ENCODE measurements around the gene KLB. TPM values are rescaled to one million over a fixed set of nuclear protein-coding genes. Genes with fewer than 3 reads are reported as not detected.

KLB gene
- total RNA-seq, 2 experiments from 2014 or later, result not detected

DNA sequence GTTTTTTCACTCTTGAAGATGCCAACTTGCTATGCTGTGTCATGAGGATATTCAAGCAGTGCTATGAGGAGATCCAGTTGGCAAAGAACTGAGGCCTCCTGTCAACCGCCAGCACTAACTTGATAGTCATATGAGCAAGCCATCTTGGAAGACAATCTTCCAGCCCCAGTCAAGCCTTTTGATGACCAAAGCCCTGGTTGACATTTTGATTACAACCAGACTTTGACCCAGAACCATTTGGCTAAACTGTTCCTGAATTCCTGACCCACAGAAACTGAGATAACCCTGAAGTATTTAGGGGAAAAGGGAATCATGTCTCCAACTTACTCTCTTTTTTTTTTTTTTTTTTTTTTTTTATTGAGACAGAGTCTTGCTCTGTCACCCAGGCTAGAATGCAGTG, 87.6 kb downstream of the KLB start:
- ChIA-PET CTCF (no interaction called here), POLR2A (no interaction called here)

DNA sequence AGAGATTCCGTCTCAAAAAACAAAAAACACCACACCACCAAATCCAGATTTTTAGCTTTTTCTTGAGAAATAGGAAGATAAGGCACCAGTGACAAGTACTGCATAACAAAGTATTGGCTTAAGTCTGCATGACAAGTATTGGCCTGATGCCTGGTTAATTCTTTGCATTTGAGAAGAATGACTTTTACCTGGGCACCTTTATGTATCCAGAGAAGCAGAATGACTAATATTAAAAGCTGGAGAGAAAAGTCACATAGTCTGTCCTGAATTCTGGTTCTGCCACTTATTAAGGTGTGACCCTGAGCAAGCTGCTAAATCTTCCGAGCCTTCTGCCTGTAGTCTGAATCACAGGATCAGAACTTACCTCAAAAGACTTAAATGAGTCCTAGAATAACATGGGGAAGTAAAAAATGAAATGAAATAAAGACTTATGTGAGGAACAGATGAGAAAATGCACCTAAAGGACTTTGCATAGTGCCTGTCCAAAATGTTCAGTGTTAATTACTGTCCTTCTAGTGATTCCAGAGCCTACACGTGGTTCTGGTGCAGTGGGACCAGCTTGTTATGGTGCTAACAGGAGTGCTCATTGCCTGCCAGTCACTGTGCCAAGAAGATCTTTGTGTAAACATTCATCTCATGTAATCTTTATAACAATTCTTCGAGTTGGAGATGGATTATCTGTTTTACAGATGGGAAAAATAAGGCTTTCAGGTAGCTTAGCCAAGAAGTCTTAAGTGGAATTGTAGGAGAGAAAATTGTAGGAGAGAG, 88.9 kb downstream of the KLB start:
- POLR2A ChIA-PET, result no interaction called here
- CTCF ChIA-PET, result interaction anchor here (0.6 kb wide), 1 partner anchor 97 kb away, joined by 3 read pairs; no protein-coding TSS in a partner anchor

- ChIA-PET CTCF (no interaction called here), POLR2A (no interaction called here)
Measured at GRCh38 chr4:39497909-39498726, 91.4 kb downstream of the KLB start.

DNA sequence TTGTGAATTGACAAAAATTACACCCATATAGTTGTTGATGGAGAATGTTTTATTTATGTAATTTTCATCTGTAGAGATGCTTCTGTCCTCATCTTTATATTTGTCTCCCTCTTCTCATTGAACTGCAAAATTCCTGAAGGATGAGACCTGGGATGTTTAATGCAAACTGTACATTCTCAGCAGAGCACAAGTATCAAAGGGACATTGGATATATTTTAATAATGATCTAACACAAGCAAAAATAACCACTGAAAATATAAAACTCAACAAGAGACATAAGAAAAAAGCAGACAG, 91.9 kb downstream of the KLB start:
- ChIA-PET CTCF (no interaction called here), POLR2A (no interaction called here)

Other genes with a start within 250 kb of the KLB start
- 10 to 100 TPM; 15.7 to 17.3 TPM for gene WDR19, start 224.4 kb upstream of the KLB start, total RNA-seq
- gene RFC1, start 40.6 kb upstream of the KLB start, total RNA-seq, result 100 to 1,000 TPM; 103 to 108 TPM
- gene RPL9, start 52.0 kb downstream of the KLB start, total RNA-seq, result 1,000 to 10,000 TPM; 1,524 to 1,633 TPM
- gene LIAS, start 52.1 kb downstream of the KLB start, total RNA-seq, result 10 to 100 TPM; 35.2 to 38.7 TPM
- 10 to 100 TPM; 29.2 to 37.4 TPM for gene UGDH, start 120.5 kb downstream of the KLB start, total RNA-seq
- under 1 TPM; 0.57 to 0.78 TPM for gene SMIM14, start 231.9 kb downstream of the KLB start, total RNA-seq